ENCODE data around the gene RAD23A. TPM values are rescaled to one million over a fixed set of nuclear protein-coding genes. Genes with fewer than 3 reads are reported as not detected.

The RAD23A gene
- total and polyA plus RNA-seq, 10 of the 15 experiments (the other 5 are each of a cell fraction or from before 2014, with no cell fraction given) = 8.8 to 198 (median 119) TPM

- TF ChIP-seq GABPA (IDR thresholded peaks at IDR 0.05; ENCODE audit: low read depth) (no peak), NR2F1 (conservative IDR thresholded peaks at IDR 0.05) (peak; percentile 95), NFYB (IDR thresholded peaks at IDR 0.05; ENCODE audit: insufficient read depth, low read depth, low read length) (no peak), CHD4 (IDR thresholded peaks at IDR 0.05) (no peak), ZNF217 (IDR thresholded peaks at IDR 0.05) (no peak), ATF3 (IDR thresholded peaks at IDR 0.05; ENCODE audit: borderline replicate concordance, extremely low read depth, low read depth, low read length) (no peak), TCF3 (IDR thresholded peaks at IDR 0.05; ENCODE audit: borderline replicate concordance, insufficient read depth, low read depth, low read length) (no peak), STAT1 (conservative IDR thresholded peaks at IDR 0.05) (no peak), ASH2L (IDR thresholded peaks at IDR 0.05; ENCODE audit: borderline replicate concordance, low read depth) (no peak), CHD2 (IDR thresholded peaks at IDR 0.05; ENCODE audit: borderline replicate concordance, low read depth, low read length) (peak; percentile 55; the same call in 1 of the 2 replicates), CHD1 (IDR thresholded peaks at IDR 0.05; ENCODE audit: low read depth, low read length) (no peak), IRF4 (IDR thresholded peaks at IDR 0.05; ENCODE audit: low read depth, low read length) (no peak), EGR1 (IDR thresholded peaks at IDR 0.05; ENCODE audit: borderline replicate concordance in 1 of 2, low read depth in 2 of 2, low read length in 2 of 2) (no peak), NR2C1 (IDR thresholded peaks at IDR 0.05) (no peak), BACH1 (IDR thresholded peaks at IDR 0.05; ENCODE audit: borderline replicate concordance) (no peak), NFIC (IDR thresholded peaks at IDR 0.05; ENCODE audit: low read depth, low read length) (no peak), NFXL1 (IDR thresholded peaks at IDR 0.05; ENCODE audit: borderline replicate concordance) (no peak), SMARCA5 (IDR thresholded peaks at IDR 0.05) (no peak), CREM (IDR thresholded peaks at IDR 0.05; ENCODE audit: low read depth) (no peak), SMAD1 (IDR thresholded peaks at IDR 0.05; ENCODE audit: low read depth, partially characterized antibody) (no peak), SPI1 (IDR thresholded peaks at IDR 0.05; ENCODE audit: borderline replicate concordance, insufficient read depth, low read depth, low read length) (no peak)
- TF ChIP-seq, protein P1, sequence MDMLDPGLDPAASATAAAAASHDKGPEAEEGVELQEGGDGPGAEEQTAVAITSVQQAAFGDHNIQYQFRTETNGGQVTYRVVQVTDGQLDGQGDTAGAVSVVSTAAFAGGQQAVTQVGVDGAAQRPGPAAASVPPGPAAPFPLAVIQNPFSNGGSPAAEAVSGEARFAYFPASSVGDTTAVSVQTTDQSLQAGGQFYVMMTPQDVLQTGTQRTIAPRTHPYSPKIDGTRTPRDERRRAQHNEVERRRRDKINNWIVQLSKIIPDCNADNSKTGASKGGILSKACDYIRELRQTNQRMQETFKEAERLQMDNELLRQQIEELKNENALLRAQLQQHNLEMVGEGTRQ (IDR thresholded peaks at IDR 0.05; ENCODE audit: borderline replicate concordance, low read depth, low read length) = peak; percentile 45; the same call in 1 of the 2 replicates
- TF ChIP-seq, protein P2, sequence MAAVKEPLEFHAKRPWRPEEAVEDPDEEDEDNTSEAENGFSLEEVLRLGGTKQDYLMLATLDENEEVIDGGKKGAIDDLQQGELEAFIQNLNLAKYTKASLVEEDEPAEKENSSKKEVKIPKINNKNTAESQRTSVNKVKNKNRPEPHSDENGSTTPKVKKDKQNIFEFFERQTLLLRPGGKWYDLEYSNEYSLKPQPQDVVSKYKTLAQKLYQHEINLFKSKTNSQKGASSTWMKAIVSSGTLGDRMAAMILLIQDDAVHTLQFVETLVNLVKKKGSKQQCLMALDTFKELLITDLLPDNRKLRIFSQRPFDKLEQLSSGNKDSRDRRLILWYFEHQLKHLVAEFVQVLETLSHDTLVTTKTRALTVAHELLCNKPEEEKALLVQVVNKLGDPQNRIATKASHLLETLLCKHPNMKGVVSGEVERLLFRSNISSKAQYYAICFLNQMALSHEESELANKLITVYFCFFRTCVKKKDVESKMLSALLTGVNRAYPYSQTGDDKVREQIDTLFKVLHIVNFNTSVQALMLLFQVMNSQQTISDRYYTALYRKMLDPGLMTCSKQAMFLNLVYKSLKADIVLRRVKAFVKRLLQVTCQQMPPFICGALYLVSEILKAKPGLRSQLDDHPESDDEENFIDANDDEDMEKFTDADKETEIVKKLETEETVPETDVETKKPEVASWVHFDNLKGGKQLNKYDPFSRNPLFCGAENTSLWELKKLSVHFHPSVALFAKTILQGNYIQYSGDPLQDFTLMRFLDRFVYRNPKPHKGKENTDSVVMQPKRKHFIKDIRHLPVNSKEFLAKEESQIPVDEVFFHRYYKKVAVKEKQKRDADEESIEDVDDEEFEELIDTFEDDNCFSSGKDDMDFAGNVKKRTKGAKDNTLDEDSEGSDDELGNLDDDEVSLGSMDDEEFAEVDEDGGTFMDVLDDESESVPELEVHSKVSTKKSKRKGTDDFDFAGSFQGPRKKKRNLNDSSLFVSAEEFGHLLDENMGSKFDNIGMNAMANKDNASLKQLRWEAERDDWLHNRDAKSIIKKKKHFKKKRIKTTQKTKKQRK (IDR thresholded peaks at IDR 0.05; ENCODE audit: low read depth, low read length) = no peak
- TF ChIP-seq, protein P3, sequence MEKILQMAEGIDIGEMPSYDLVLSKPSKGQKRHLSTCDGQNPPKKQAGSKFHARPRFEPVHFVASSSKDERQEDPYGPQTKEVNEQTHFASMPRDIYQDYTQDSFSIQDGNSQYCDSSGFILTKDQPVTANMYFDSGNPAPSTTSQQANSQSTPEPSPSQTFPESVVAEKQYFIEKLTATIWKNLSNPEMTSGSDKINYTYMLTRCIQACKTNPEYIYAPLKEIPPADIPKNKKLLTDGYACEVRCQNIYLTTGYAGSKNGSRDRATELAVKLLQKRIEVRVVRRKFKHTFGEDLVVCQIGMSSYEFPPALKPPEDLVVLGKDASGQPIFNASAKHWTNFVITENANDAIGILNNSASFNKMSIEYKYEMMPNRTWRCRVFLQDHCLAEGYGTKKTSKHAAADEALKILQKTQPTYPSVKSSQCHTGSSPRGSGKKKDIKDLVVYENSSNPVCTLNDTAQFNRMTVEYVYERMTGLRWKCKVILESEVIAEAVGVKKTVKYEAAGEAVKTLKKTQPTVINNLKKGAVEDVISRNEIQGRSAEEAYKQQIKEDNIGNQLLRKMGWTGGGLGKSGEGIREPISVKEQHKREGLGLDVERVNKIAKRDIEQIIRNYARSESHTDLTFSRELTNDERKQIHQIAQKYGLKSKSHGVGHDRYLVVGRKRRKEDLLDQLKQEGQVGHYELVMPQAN (conservative IDR thresholded peaks at IDR 0.05) = no peak
Observed at GRCh38 chr19:12985049-12985776, 39.6 kb downstream of the RAD23A start (continued).

All from GM12878 (cell line).